SK-N-SH treated with all-trans-retinoic acid at 6 μM for 48 hours (cell line): ENCODE measurements around the gene ZMYND8.

Experiments
- ARNTL ChIP-seq: fragments of 450-650 bp; formaldehyde crosslinking; IDR thresholded peaks from 2 replicates; pipeline ENCODE4 v1.5.0; 2020; ENCODE audit warnings: low read depth, mild to moderate bottlenecking, moderate library complexity, borderline replicate concordance
- BACH2 ChIP-seq: fragments of 250-450 bp; sonication (Bioruptor Pico); IDR thresholded peaks from 2 replicates; pipeline ENCODE4 v1.9.0; 2021; ENCODE audit warnings: mild to moderate bottlenecking, borderline replicate concordance
- CSRNP3 ChIP-seq: fragments of 250-450 bp; sonication (Bioruptor Pico); IDR thresholded peaks from 2 replicates; pipeline ENCODE4 v1.5.1; 2021; ENCODE audit warnings: mild to moderate bottlenecking, moderate library complexity
- GLIS3 ChIP-seq: fragments of 250-450 bp; sonication (Bioruptor Pico); IDR thresholded peaks from 2 replicates; pipeline ENCODE4 v1.5.0; 2020; ENCODE audit warnings: mild to moderate bottlenecking, moderate library complexity
- PATZ1 ChIP-seq: fragments of 250-450 bp; sonication (Bioruptor Pico); IDR thresholded peaks from 2 replicates; pipeline ENCODE4 v1.8.0; 2020; ENCODE audit warnings: mild to moderate bottlenecking, moderate library complexity, borderline replicate concordance
- RARB ChIP-seq: fragments of 250-450 bp; sonication (Bioruptor Pico); IDR thresholded peaks from 2 replicates; pipeline ENCODE4 v1.8.0; 2021; ENCODE audit warnings: mild to moderate bottlenecking, moderate library complexity
- SNAI2 ChIP-seq: fragments of 250-450 bp; sonication (Bioruptor Pico); IDR thresholded peaks from 2 replicates; pipeline ENCODE4 v1.5.0; 2020; ENCODE audit warnings: mild to moderate bottlenecking, moderate library complexity
- TCF4 ChIP-seq: fragments of 250-450 bp; sonication (Bioruptor Pico); IDR thresholded peaks from 2 replicates; pipeline ENCODE4 v1.8.0; 2021; ENCODE audit warnings: mild to moderate bottlenecking, moderate library complexity, borderline replicate concordance
- ZC3H10 ChIP-seq: fragments of 250-450 bp; sonication (Bioruptor Pico); IDR thresholded peaks from 2 replicates; pipeline ENCODE4 v1.5.1; 2021; ENCODE audit warnings: mild to moderate bottlenecking, moderate library complexity
- ZFP3 ChIP-seq: fragments of 250-450 bp; sonication (Bioruptor Pico); IDR thresholded peaks from 2 replicates; pipeline ENCODE4 v1.5.0; 2020; ENCODE audit warnings: mild to moderate bottlenecking, moderate library complexity
- ZFP30 ChIP-seq: fragments of 450-650 bp; formaldehyde crosslinking; IDR thresholded peaks from 2 replicates; pipeline ENCODE4 v1.5.0; 2022; ENCODE audit warnings: mild to moderate bottlenecking, moderate library complexity
- ZNF565 ChIP-seq: fragments of 450-650 bp; formaldehyde crosslinking; conservative IDR thresholded peaks from 2 replicates; pipeline ENCODE4 v1.5.0; 2020; ENCODE audit warnings: low read depth, mild to moderate bottlenecking, moderate library complexity
- TF ChIP-seq, protein P1 (sequence below): fragments of 250-450 bp; sonication (Bioruptor Pico); IDR thresholded peaks from 2 replicates; pipeline ENCODE4 v1.5.0; 2020; ENCODE audit warnings: mild to moderate bottlenecking, moderate library complexity

DNA sequence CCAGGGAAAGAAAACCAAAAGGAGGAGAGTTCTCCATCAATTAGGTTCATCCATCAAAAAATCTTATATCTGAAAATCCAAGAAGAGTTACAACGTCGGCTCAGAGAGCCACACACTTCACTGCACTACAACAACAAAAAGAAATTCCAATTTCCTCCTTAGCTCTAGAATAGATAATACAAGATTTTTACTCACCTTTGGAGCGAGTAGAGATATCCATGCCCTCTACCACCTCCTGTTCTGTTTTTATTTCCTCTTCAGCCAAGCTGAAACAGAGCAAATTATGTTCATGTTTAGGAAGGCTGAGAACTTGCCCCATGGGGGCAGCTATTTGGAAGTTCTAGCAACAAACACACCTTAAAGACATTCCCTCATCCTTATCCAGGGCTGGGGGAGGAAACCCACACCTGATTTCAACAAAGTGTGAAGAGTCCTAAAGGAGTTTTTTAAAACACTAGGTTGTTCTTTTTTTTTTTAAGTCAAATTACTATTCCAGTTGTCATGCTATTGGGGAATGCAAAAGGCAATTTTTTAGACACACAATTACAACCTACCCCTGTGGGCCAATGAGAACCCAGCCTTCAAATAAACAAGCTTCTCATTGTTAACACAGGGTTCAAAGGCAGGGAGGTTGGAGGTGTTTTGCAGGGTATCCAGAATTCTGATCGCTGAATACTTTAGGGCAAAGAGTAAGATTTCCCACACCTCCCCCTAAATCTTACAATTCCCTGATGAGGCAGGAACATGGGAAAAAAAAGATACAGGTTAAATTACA lies 8.7 kb downstream of the ZMYND8 start:
- TF ChIP-seq PATZ1 (CRISPR knock-in tag) (no peak), BACH2 (CRISPR knock-in tag) (no peak), ZNF565 (CRISPR knock-in tag) (no peak), SNAI2 (CRISPR knock-in tag) (no peak), ZFP3 (CRISPR knock-in tag) (no peak), CSRNP3 (CRISPR knock-in tag) (no peak), ZC3H10 (CRISPR knock-in tag) (no peak), ZFP30 (CRISPR knock-in tag) (no peak), RARB (no peak), TCF4 (no peak), ARNTL (CRISPR knock-in tag) (no peak), GLIS3 (CRISPR knock-in tag) (no peak)
- TF ChIP-seq, protein P1, sequence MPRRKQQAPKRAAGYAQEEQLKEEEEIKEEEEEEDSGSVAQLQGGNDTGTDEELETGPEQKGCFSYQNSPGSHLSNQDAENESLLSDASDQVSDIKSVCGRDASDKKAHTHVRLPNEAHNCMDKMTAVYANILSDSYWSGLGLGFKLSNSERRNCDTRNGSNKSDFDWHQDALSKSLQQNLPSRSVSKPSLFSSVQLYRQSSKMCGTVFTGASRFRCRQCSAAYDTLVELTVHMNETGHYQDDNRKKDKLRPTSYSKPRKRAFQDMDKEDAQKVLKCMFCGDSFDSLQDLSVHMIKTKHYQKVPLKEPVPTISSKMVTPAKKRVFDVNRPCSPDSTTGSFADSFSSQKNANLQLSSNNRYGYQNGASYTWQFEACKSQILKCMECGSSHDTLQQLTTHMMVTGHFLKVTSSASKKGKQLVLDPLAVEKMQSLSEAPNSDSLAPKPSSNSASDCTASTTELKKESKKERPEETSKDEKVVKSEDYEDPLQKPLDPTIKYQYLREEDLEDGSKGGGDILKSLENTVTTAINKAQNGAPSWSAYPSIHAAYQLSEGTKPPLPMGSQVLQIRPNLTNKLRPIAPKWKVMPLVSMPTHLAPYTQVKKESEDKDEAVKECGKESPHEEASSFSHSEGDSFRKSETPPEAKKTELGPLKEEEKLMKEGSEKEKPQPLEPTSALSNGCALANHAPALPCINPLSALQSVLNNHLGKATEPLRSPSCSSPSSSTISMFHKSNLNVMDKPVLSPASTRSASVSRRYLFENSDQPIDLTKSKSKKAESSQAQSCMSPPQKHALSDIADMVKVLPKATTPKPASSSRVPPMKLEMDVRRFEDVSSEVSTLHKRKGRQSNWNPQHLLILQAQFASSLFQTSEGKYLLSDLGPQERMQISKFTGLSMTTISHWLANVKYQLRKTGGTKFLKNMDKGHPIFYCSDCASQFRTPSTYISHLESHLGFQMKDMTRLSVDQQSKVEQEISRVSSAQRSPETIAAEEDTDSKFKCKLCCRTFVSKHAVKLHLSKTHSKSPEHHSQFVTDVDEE (CRISPR knock-in tag) = no peak
